ENCODE data around the gene ZNF148.
"Not testable (repeated sequence)": the region's sequence is repeated elsewhere in the genome, so short reads cannot be mapped to it uniquely, and the experiment has no call there.

Gene ZNF148

GRCh38 chr3:125374501-125374995 lies 577 bp downstream of the ZNF148 start:
- DNase-seq, result no peak

- no peak for DNase-seq
Observed at GRCh38 chr3:125367403-125368230, 7.5 kb downstream of the ZNF148 start.

GRCh38 chr3:125366132-125366531 lies 9.0 kb downstream of the ZNF148 start:
- DNase-seq, result no peak

- no peak for DNase-seq
Observed at GRCh38 chr3:125359700-125360099, 15.4 kb downstream of the ZNF148 start.

GRCh38 chr3:125358923-125359322 lies 16.2 kb downstream of the ZNF148 start:
- DNase-seq, result no peak

- DNase-seq, result no peak
Observed at GRCh38 chr3:125357837-125358236, 17.3 kb downstream of the ZNF148 start.

GRCh38 chr3:125357032-125357658 lies 18.0 kb downstream of the ZNF148 start:
- peak; percentile 57 for DNase-seq

GRCh38 chr3:125356140-125357026 lies 18.7 kb downstream of the ZNF148 start:
- no peak for DNase-seq

GRCh38 chr3:125353659-125354058 lies 21.5 kb downstream of the ZNF148 start:
- DNase-seq, result no peak

GRCh38 chr3:125353128-125353527 lies 22.0 kb downstream of the ZNF148 start:
- no peak for DNase-seq

- DNase-seq, result no peak
Observed at GRCh38 chr3:125351814-125352456, 23.2 kb downstream of the ZNF148 start.

GRCh38 chr3:125351152-125351551 lies 24.0 kb downstream of the ZNF148 start:
- no peak for DNase-seq

- no peak for DNase-seq
Observed at GRCh38 chr3:125350597-125350996, 24.5 kb downstream of the ZNF148 start.

- DNase-seq, result no peak
Observed at GRCh38 chr3:125349556-125350165, 25.5 kb downstream of the ZNF148 start.

- no peak for DNase-seq
Observed at GRCh38 chr3:125349055-125349454, 26.1 kb downstream of the ZNF148 start.

GRCh38 chr3:125343367-125343766 lies 31.8 kb downstream of the ZNF148 start:
- not testable (repeated sequence) for DNase-seq

- no peak for DNase-seq
Observed at GRCh38 chr3:125340121-125340520, 35.0 kb downstream of the ZNF148 start.

- no peak for DNase-seq
Observed at GRCh38 chr3:125337506-125337905, 37.6 kb downstream of the ZNF148 start.

- no peak for DNase-seq
Observed at GRCh38 chr3:125334675-125335560, 40.2 kb downstream of the ZNF148 start.

- DNase-seq, result no peak
Observed at GRCh38 chr3:125332504-125332903, 42.6 kb downstream of the ZNF148 start.

- no peak for DNase-seq
Observed at GRCh38 chr3:125331243-125331642, 43.9 kb downstream of the ZNF148 start.

Data from stimulated activated CD4-positive, alpha-beta T cell treated with anti-CD3 and anti-CD28 coated beads, Interleukin-12 subunit alpha, Interleukin-12 subunit beta, amount 100 ng/mL, for 4 hours (primary cell).